Adipocyte (in vitro differentiated cells): Measurements from ENCODE around the gene TOP2B.

Experiments used
- DNase-seq: peaks from one replicate; pipeline ENCODE4 v3.0.0-alpha.2; 2015; ENCODE audit warnings: low read depth
- H3K27me3 ChIP-seq: replicated peaks from 2 replicates; pipeline ENCODE4 v1.7.0; 2013; ENCODE audit warnings: mild to moderate bottlenecking, low read length, moderate library complexity; ENCODE audit not compliant: control insufficient read depth, insufficient read depth
- H3K36me3 ChIP-seq: 2 replicates; pipeline ENCODE4 v1.7.0; 2013; ENCODE audit warnings: low read length, mild to moderate bottlenecking, moderate library complexity; ENCODE audit not compliant: control insufficient read depth, insufficient read depth, severe bottlenecking
- H3K4me1 ChIP-seq: 2 replicates; pipeline ENCODE4 v1.7.0; 2013; ENCODE audit warnings: mild to moderate bottlenecking, low read length, moderate library complexity; ENCODE audit not compliant: control insufficient read depth, insufficient read depth
- H3K4me3 ChIP-seq: 2 replicates; pipeline ENCODE4 v1.7.0; 2013; ENCODE audit warnings: mild to moderate bottlenecking, low read length, moderate library complexity
- H3K9ac ChIP-seq: 2 replicates; pipeline ENCODE4 v1.7.0; 2013; ENCODE audit warnings: mild to moderate bottlenecking, low read length, moderate library complexity
- H3K9me3 ChIP-seq: 2 replicates; pipeline ENCODE4 v1.7.0; 2013; ENCODE audit warnings: mild to moderate bottlenecking, low read length, moderate library complexity; ENCODE audit not compliant: control insufficient read depth

TOP2B gene

DNA sequence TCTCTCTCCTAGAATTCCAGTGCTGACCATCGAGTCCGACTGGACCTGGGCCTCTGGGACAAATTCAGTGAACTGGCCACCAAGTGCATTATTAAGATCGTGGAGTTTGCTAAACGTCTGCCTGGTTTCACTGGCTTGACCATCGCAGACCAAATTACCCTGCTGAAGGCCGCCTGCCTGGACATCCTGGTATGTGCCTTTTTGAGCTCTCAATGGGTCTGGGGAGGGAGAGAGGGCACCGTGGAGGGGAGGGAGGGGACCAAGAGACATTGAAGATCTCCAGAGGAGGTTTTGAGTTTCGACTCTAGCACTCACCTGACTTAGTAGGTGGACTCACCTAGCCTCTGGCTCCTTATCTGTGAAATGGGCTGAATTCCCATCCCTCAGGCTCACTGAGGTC lies 84.2 kb downstream of the TOP2B start:
- no peak for DNase-seq

DNA sequence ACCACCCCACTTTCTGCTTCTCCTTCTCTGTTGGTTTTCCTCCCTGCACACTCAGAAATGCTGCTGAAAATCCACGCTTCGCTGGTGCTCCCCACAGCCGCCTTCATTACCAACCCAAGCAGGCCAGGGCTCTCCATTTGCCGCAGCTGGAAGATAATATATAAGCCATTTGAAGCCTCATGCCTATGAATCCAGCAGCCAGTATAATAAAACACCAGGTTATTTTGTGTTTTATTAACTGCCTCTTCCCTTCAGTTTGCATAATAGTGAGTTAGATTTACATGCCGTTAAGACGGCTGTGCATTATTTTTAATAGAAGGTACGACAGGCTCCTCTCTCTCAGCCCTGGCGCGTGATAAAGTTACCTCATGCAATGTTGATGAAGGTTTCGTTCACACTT lies 86.6 kb downstream of the TOP2B start:
- H3K4me1 ChIP-seq: peaks cover 4% of the 10 kb centered on the region
- no peaks in the 10 kb centered on the region for H3K36me3 ChIP-seq
- H3K9me3 ChIP-seq: no peaks in the 10 kb centered on the region
- no peak overlapping the region for H3K4me3 ChIP-seq
- peaks cover 14% of the 10 kb centered on the region for H3K27me3 ChIP-seq
- no peak overlapping the region for H3K9ac ChIP-seq
- DNase-seq: no peak

More for the DNA sequence above, 84.2 kb downstream of the TOP2B start:
- no peak overlapping the region for H3K9ac ChIP-seq
- H3K36me3 ChIP-seq: no peaks in the 10 kb centered on the region
- H3K4me1 ChIP-seq: peaks cover 4% of the 10 kb centered on the region
- H3K4me3 ChIP-seq: no peak overlapping the region
- H3K9me3 ChIP-seq: no peaks in the 10 kb centered on the region
- peaks cover 22% of the 10 kb centered on the region for H3K27me3 ChIP-seq

DNA sequence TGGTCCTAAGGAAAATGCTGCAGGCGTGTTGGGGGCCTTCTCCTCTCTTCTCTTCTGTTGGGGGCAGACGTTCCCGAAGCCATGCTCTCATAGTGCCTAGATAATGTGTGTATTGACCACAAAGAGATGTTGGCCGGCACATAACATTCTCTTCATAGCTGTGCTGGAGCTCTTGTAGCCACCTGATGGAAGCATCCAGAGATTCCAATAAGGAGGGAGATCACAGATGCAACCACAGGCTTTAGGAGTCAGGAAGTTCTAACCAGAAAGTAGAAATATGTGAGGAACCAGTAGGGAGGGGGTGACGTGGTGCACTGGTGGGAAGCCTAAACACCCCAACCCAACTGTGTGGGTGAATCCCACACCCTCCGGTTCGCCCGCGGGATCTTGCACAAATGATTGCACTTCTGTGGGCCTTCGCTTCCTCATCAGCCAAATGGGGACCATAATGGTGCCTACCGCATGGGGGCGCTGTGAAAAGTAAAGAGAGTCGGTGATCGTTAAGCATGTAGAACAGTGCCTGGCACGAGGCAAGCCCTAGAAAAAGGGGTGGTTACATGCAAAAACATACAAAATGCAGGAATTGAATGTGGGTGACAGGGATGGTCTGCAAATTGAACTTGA lies 87.8 kb downstream of the TOP2B start:
- Histone ChIP-seq H3K9me3 (no peaks in the 10 kb centered on the region), H3K9ac (no peak overlapping the region), H3K4me1 (peaks cover 3% of the 10 kb centered on the region), H3K36me3 (no peaks in the 10 kb centered on the region), H3K27me3 (peaks cover 14% of the 10 kb centered on the region), H3K4me3 (no peak overlapping the region)
- no peak for DNase-seq

DNA sequence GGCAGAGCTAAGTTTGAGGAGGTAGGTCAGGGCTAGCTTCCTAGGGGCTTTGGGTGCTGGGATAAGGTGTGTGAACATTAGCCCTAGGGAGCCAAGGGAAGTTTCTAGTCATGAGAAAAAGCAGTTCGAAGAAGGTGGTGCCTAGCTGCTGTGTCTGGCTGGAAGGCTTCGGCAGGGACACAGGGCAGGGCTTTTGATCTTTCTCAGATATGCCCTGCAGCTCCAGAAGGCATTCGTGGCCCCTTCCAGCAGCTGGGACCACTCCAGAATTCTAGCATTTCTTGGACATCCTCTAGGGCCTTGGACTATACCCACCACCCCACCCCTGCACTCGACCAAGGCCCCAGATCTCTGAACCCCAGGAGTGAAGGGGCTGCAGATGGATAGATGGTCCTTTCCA lies 88.6 kb downstream of the TOP2B start:
- Histone ChIP-seq H3K9ac (no peak overlapping the region), H3K36me3 (no peaks in the 10 kb centered on the region), H3K4me3 (no peak overlapping the region), H3K9me3 (no peaks in the 10 kb centered on the region), H3K27me3 (peaks cover 14% of the 10 kb centered on the region), H3K4me1 (no peaks in the 10 kb centered on the region)
- DNase-seq: no peak

DNA sequence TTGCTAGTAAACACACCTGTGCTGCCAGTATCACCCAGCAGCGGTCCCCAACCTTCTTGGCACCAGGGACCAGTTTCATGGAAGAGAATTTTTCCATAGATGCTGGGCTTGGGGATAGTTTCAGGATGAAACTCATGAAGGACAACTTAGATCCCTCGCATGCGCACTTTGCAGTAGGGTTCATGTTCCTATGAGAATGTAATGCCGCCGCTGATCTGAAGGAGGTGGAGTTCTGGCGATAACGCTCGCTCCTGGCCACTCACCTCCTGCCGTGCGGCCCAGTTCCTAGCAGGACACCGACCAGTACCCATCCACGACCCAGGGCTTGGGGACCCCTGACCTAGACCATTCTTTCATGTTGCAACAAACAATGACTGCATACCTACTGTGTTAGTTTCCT lies 89.7 kb downstream of the TOP2B start:
- Histone ChIP-seq H3K36me3 (no peaks in the 10 kb centered on the region), H3K4me3 (no peak overlapping the region), H3K27me3 (peaks cover 14% of the 10 kb centered on the region), H3K9me3 (no peaks in the 10 kb centered on the region), H3K4me1 (no peaks in the 10 kb centered on the region), H3K9ac (no peak overlapping the region)
- no peak for DNase-seq

DNA sequence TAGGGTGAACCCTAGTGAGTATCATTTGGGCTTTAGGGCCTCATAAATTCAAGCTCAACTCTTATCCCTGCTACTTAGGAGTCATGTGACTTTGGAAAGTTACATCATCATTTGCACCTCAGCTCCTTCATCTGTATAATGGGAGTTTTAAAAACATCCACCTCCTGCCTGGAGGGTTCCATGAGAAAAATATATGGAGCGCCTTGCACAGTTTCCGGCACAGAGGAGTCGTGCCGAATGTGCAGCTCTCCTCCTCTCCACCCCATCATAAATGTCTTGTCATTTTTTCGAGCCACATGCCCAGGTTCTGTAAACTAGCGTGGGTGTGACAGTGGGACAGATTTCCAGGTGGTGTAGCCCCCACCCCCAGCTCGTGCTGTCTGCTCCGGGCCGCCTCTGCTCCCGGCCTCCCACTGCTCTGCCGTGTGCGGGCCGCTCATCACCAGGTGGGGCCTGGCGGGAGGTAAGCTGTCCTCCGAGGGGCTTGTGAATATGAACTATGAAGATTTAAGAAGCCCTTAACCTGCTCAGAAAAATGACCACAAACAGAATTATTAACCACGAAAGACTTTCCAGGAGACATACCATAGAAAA lies 90.4 kb downstream of the TOP2B start:
- Histone ChIP-seq H3K9ac (no peak overlapping the region), H3K9me3 (no peaks in the 10 kb centered on the region), H3K4me1 (no peaks in the 10 kb centered on the region), H3K36me3 (no peaks in the 10 kb centered on the region), H3K4me3 (no peak overlapping the region), H3K27me3 (peaks cover 9% of the 10 kb centered on the region)
- DNase-seq: no peak

DNA sequence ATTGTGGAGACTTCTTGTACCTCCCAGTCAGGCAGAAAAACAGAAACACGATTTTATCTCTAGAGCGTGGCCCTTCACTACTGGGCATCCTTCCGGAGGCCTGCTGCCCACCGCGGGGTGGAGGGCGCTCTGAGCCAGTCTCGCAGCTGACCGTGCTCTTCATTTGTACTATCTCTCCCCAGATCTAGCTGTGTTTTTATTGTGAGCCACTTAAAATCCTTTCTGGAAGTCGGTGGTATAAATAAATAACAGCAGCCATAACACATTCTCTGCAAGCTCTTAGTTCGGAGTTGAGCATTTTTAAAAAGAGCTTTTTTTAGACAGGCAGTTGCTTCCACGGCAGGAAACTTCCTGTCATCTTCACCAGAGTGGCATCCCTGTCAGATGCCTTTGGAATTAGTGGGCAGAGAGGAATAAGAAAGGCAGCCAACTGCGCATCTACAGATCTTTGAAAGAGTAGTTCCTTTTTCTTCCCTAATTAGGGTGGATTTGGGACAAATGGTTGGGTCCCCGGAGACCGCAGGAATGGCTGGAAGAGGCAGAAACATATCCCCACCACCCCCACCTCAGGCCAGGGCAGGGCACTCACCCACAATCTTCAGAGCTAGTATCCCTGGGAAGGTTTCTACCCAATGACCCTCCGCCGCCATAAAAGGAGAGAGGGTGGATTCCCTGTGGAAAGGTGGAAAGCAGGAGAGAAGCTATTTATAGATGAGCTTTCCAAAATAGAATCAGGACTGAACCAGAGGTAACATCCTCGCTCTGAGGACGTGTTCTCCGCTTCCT lies 91.1 kb downstream of the TOP2B start:
- DNase-seq: peak; percentile 59
- Histone ChIP-seq H3K9ac (no peak overlapping the region), H3K4me3 (no peak overlapping the region)

DNA sequence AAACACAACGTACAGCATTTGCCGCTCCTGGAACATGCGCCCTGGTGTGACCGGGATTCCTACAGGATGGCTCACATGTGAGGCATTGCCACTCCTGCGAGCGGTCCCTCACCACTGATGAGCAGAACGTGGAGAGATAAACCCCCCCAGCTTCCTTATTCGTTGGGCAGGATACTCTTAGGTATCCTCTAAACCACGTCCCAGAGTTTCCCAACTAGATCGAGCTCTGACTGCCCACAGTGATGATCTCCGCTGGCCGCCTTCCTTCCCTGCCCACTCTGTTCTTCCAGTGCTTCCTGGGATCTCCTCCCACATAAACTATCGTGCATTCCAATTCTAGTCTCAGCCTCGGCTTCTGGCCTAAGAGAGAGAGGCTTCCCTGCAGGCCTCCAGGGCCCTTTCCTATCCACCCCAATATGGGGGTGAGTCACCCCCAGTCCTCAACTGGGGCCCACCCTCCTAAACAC lies 91.8 kb downstream of the TOP2B start:
- Histone ChIP-seq H3K4me1 (no peaks in the 10 kb centered on the region), H3K36me3 (no peaks in the 10 kb centered on the region), H3K4me3 (no peak overlapping the region), H3K27me3 (peaks cover under 1% of the 10 kb centered on the region), H3K9ac (no peak overlapping the region), H3K9me3 (no peaks in the 10 kb centered on the region)
- peak; percentile 51 for DNase-seq

More for the DNA sequence above, 91.1 kb downstream of the TOP2B start:
- H3K9me3 ChIP-seq: no peaks in the 10 kb centered on the region
- H3K36me3 ChIP-seq: no peaks in the 10 kb centered on the region
- peaks cover 7% of the 10 kb centered on the region for H3K27me3 ChIP-seq
- H3K4me1 ChIP-seq: no peaks in the 10 kb centered on the region

DNA sequence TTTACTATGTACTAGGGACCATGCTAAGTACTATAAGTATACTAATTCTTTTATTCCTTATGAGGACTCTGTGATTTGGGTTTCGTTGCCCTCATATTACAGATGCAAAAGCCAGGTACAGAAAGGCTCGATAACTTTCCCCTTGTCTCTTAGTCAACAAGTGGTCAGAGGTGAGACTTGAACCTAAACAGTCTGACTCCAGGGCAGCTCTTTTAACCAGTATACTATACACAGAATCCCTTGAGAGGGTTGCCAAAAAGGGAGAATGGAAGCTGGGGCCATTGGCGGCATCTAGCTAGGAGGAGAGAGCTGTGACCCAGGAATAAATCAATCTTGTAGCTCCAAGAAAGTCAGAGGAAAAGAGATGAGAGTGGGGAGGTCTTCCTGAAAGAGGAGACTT lies 92.4 kb downstream of the TOP2B start:
- Histone ChIP-seq H3K9me3 (no peaks in the 10 kb centered on the region), H3K27me3 (no peaks in the 10 kb centered on the region), H3K36me3 (no peaks in the 10 kb centered on the region), H3K4me1 (no peaks in the 10 kb centered on the region), H3K4me3 (no peak overlapping the region), H3K9ac (no peak overlapping the region)
- DNase-seq: no peak

DNA sequence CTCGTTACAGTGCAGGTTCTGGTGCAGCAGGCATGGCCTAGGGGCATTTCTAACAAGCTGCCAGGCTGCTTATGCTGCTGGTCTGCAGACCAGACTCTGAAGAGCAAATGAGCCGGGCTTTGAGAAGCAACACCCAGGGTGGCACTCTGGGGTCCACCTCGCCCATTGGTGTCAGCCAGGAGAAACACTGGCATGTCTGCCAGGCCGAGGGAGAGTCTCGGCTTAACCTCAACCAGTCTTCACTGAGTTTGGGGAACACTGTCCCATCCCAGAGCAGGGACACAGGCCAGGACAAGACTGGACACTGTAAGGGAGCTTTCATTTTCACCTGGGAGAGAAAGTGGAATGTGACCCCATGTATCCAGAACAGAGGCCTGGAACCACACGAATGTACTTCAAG lies 93.4 kb downstream of the TOP2B start:
- no peak overlapping the region for H3K9ac ChIP-seq
- H3K36me3 ChIP-seq: no peaks in the 10 kb centered on the region
- no peaks in the 10 kb centered on the region for H3K9me3 ChIP-seq
- H3K4me1 ChIP-seq: no peaks in the 10 kb centered on the region
- no peak for DNase-seq
- H3K4me3 ChIP-seq: no peak overlapping the region
- H3K27me3 ChIP-seq: no peaks in the 10 kb centered on the region

DNA sequence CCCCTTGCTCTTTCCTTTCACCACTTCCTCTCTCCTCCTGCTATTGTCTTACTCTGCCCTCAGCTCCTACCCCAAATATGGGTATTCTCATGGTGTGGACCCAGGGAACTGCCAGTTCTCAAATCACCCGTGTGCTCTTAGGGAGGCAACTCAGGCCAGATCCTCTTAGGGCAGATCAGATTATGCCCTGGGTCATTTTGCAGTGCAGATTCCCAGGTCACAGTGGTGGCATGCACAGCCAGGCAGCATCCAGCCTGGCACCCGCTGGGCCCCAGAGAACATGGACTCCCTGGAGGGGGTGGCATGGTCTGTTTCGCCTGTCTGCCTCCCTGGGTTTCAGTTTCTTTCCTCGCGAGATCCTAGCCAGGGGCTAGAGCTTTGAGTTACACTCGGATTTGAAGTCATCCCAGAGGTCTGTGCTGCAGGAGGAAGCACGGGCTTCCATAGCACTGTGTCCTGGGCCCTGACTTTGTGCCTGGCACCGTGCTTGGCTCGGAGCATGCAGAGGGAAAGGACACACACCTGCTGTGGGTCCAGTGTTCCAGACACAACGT lies 96.1 kb downstream of the TOP2B start:
- Histone ChIP-seq H3K9ac (no peak overlapping the region), H3K9me3 (no peaks in the 10 kb centered on the region), H3K4me3 (no peak overlapping the region), H3K27me3 (no peaks in the 10 kb centered on the region), H3K36me3 (no peaks in the 10 kb centered on the region), H3K4me1 (no peaks in the 10 kb centered on the region)
- no peak for DNase-seq
